T-helper 2 cell treated with Interferon-gamma antibody and Interleukin-4, amounts not matched to agents 5 μg/mL and 100 μg/mL, for 36 hours (primary cell): ENCODE data around the gene TNRC6C.

Source experiments
- DNase-seq: peaks from one replicate; pipeline ENCODE4 v3.0.0; 2021; ENCODE audit warnings: low spot score
- H3K27ac Mint-ChIP-seq: one replicate; pipeline ENCODE4 v1.8.0; 2021; ENCODE audit warnings: mild to moderate bottlenecking, mixed read lengths
- H3K27me3 Mint-ChIP-seq: one replicate; pipeline ENCODE4 v1.8.0; 2021; ENCODE audit warnings: low read depth, mixed read lengths
- H3K36me3 Mint-ChIP-seq: one replicate; pipeline ENCODE4 v1.8.0; 2021; ENCODE audit warnings: low read depth, mixed read lengths
- H3K4me1 Mint-ChIP-seq: one replicate; pipeline ENCODE4 v1.8.0; 2021; ENCODE audit warnings: low read depth, mixed read lengths
- H3K4me3 Mint-ChIP-seq: one replicate; pipeline ENCODE4 v1.8.0; 2022; ENCODE audit warnings: mild to moderate bottlenecking, moderate library complexity, mixed read lengths
- H3K9me3 Mint-ChIP-seq: one replicate; pipeline ENCODE4 v1.8.0; 2021; ENCODE audit warnings: mixed read lengths

The TNRC6C gene

GRCh38 chr17:78128551-78129350 lies 170.2 kb downstream of the TNRC6C start, which contains the start of gene TMC6:
Gene TMC6, minus strand, starts transcription at chr17:78128755. Its CDS starts 1,923 bp downstream, at chr17:78126832.
- no peaks in the 10 kb centered on the region for H3K9me3 Mint-ChIP-seq
- peaks cover 52% of the 10 kb centered on the region for H3K36me3 Mint-ChIP-seq
- peak; percentile 71 for DNase-seq
- peak within 1 kb of the TSS; percentile 99 for H3K4me3 Mint-ChIP-seq
- H3K27ac Mint-ChIP-seq, result peak within 1 kb of the TSS; percentile 100
- H3K4me1 Mint-ChIP-seq, result peaks cover 38% of the 10 kb centered on the region
- no peaks in the 10 kb centered on the region for H3K27me3 Mint-ChIP-seq

- Mint-ChIP-seq H3K36me3 (peaks cover 52% of the 10 kb centered on the region), H3K4me3 (peak overlapping the region; percentile 99), H3K9me3 (no peaks in the 10 kb centered on the region), H3K4me1 (peaks cover 39% of the 10 kb centered on the region), H3K27ac (peak overlapping the region; percentile 100), H3K27me3 (no peaks in the 10 kb centered on the region)
- no peak for DNase-seq
Observed at GRCh38 chr17:78129351-78130089, 171.0 kb downstream of the TNRC6C start.

- peaks cover 54% of the 10 kb centered on the region for H3K36me3 Mint-ChIP-seq
- no peak for DNase-seq
- peaks cover 39% of the 10 kb centered on the region for H3K4me1 Mint-ChIP-seq
- H3K9me3 Mint-ChIP-seq, result no peaks in the 10 kb centered on the region
- H3K4me3 Mint-ChIP-seq, result peak overlapping the region; percentile 99
- no peaks in the 10 kb centered on the region for H3K27me3 Mint-ChIP-seq
- peak overlapping the region; percentile 100 for H3K27ac Mint-ChIP-seq
Observed at GRCh38 chr17:78130090-78130436, 171.6 kb downstream of the TNRC6C start.

- H3K9me3 Mint-ChIP-seq, result no peaks in the 10 kb centered on the region
- H3K36me3 Mint-ChIP-seq, result peaks cover 55% of the 10 kb centered on the region
- H3K4me3 Mint-ChIP-seq, result peak within 1 kb of the TSS; percentile 99
- no peaks in the 10 kb centered on the region for H3K27me3 Mint-ChIP-seq
- peaks cover 42% of the 10 kb centered on the region for H3K4me1 Mint-ChIP-seq
- peak within 1 kb of the TSS; percentile 100 for H3K27ac Mint-ChIP-seq
- peak; percentile 78 for DNase-seq
Observed at GRCh38 chr17:78130437-78131101, 172.1 kb downstream of the TNRC6C start, which contains the start of gene TMC8. Gene TMC8, plus strand, starts transcription at chr17:78130771. Its CDS starts 818 bp downstream, at chr17:78131589.

GRCh38 chr17:78131172-78132083 lies 172.9 kb downstream of the TNRC6C start:
- Mint-ChIP-seq H3K27ac (peak overlapping the region; percentile 100), H3K9me3 (no peaks in the 10 kb centered on the region), H3K4me1 (peaks cover 49% of the 10 kb centered on the region), H3K4me3 (peak overlapping the region; percentile 99), H3K36me3 (peaks cover 61% of the 10 kb centered on the region), H3K27me3 (no peaks in the 10 kb centered on the region)
- DNase-seq, result peak; percentile 62

GRCh38 chr17:78132084-78132676 lies 173.7 kb downstream of the TNRC6C start:
- DNase-seq, result peak; percentile 74
- H3K4me3 Mint-ChIP-seq, result peak overlapping the region; percentile 86
- no peaks in the 10 kb centered on the region for H3K27me3 Mint-ChIP-seq
- no peaks in the 10 kb centered on the region for H3K9me3 Mint-ChIP-seq
- peak overlapping the region; percentile 78 for H3K27ac Mint-ChIP-seq
- peaks cover 63% of the 10 kb centered on the region for H3K36me3 Mint-ChIP-seq
- H3K4me1 Mint-ChIP-seq, result peaks cover 53% of the 10 kb centered on the region

- H3K36me3 Mint-ChIP-seq, result peaks cover 63% of the 10 kb centered on the region
- H3K4me1 Mint-ChIP-seq, result peaks cover 58% of the 10 kb centered on the region
- peak overlapping the region; percentile 78 for H3K27ac Mint-ChIP-seq
- no peaks in the 10 kb centered on the region for H3K9me3 Mint-ChIP-seq
- no peaks in the 10 kb centered on the region for H3K27me3 Mint-ChIP-seq
- no peak for DNase-seq
- peak overlapping the region; percentile 86 for H3K4me3 Mint-ChIP-seq
Observed at GRCh38 chr17:78132767-78133178, 174.3 kb downstream of the TNRC6C start.

GRCh38 chr17:78133179-78133951 lies 174.9 kb downstream of the TNRC6C start:
- no peak for DNase-seq
- no peaks in the 10 kb centered on the region for H3K27me3 Mint-ChIP-seq
- H3K27ac Mint-ChIP-seq, result peak overlapping the region; percentile 78
- H3K4me3 Mint-ChIP-seq, result peak overlapping the region; percentile 86
- H3K36me3 Mint-ChIP-seq, result peaks cover 63% of the 10 kb centered on the region
- peaks cover 62% of the 10 kb centered on the region for H3K4me1 Mint-ChIP-seq
- H3K9me3 Mint-ChIP-seq, result no peaks in the 10 kb centered on the region

GRCh38 chr17:78133971-78134898 lies 175.7 kb downstream of the TNRC6C start:
- H3K27ac Mint-ChIP-seq, result peak overlapping the region; percentile 78
- peak overlapping the region; percentile 86 for H3K4me3 Mint-ChIP-seq
- H3K4me1 Mint-ChIP-seq, result peaks cover 62% of the 10 kb centered on the region
- H3K9me3 Mint-ChIP-seq, result no peaks in the 10 kb centered on the region
- peak; percentile 71 for DNase-seq
- no peaks in the 10 kb centered on the region for H3K27me3 Mint-ChIP-seq
- H3K36me3 Mint-ChIP-seq, result peaks cover 71% of the 10 kb centered on the region

- Mint-ChIP-seq H3K4me3 (peak overlapping the region; percentile 45), H3K27ac (no peak overlapping the region), H3K36me3 (peaks cover 75% of the 10 kb centered on the region), H3K4me1 (peaks cover 60% of the 10 kb centered on the region), H3K27me3 (no peaks in the 10 kb centered on the region), H3K9me3 (no peaks in the 10 kb centered on the region)
- no peak for DNase-seq
Observed at GRCh38 chr17:78134899-78135385, 176.4 kb downstream of the TNRC6C start.

- H3K4me1 Mint-ChIP-seq, result peaks cover 57% of the 10 kb centered on the region
- H3K27ac Mint-ChIP-seq, result peak overlapping the region; percentile 34
- no peaks in the 10 kb centered on the region for H3K27me3 Mint-ChIP-seq
- H3K4me3 Mint-ChIP-seq, result peak overlapping the region; percentile 64
- H3K36me3 Mint-ChIP-seq, result peaks cover 74% of the 10 kb centered on the region
- H3K9me3 Mint-ChIP-seq, result no peaks in the 10 kb centered on the region
- DNase-seq, result no peak
Observed at GRCh38 chr17:78135858-78136500, 177.5 kb downstream of the TNRC6C start.
